ENCODE results near the gene BCL7A. TPM values are rescaled to one million over a fixed set of nuclear protein-coding genes. Genes with fewer than 3 reads are reported as not detected.
A peak's percentile ranks its signal among the peaks of the same experiment; 100 is the strongest.

The BCL7A gene
- total RNA-seq, 1 donor from 2014 or later = 41.4 TPM

- H3K27ac Mint-ChIP-seq = peak overlapping the region; percentile 9
- H3K27me3 Mint-ChIP-seq = no peaks in the 10 kb centered on the region
- intact Hi-C loops (cut with micrococcal nuclease) = no loop called here
- no peak for TF ChIP-seq CTCF (IDR thresholded peaks at IDR 0.05)
- ChIA-PET POLR2A (interaction anchor here (1.2 to 2.2 kb wide), 2 partner anchors 10 to 17 kb away, joined by 8 read pairs; partner anchors contain the start of gene MLXIP), CTCF (no interaction called here)
- ATAC-seq (ENCODE audit: low read depth) (no peak), DNase-seq (no peak)
- H3K9me3 Mint-ChIP-seq = no peaks in the 10 kb centered on the region
- peaks cover 48% of the 10 kb centered on the region for H3K4me1 Mint-ChIP-seq
- peaks cover 3% of the 10 kb centered on the region for H3K36me3 Mint-ChIP-seq (ENCODE audit: low read depth)
- H3K4me3 Mint-ChIP-seq = no peak overlapping the region
These were observed 74.3 kb downstream of the BCL7A start for GRCh38 chr12:122096014-122096413.

- ChIA-PET CTCF (interaction anchor here (1.6 kb wide), 1 partner anchor 8 kb away, joined by 9 read pairs; no protein-coding TSS in a partner anchor), POLR2A (interaction anchor here (0.7 to 2.2 kb wide), 3 partner anchors 14 to 18 kb away, joined by 4 to 8 read pairs (median 6); partner anchors contain the start of gene MLXIP)
- peaks cover 3% of the 10 kb centered on the region for H3K36me3 Mint-ChIP-seq (ENCODE audit: low read depth)
- peaks cover 48% of the 10 kb centered on the region for H3K4me1 Mint-ChIP-seq
- no peaks in the 10 kb centered on the region for H3K9me3 Mint-ChIP-seq
- no peak overlapping the region for H3K27ac Mint-ChIP-seq
- DNase-seq (no peak), ATAC-seq (ENCODE audit: low read depth) (no peak)
- TF ChIP-seq CTCF (IDR thresholded peaks at IDR 0.05) = no peak
- H3K4me3 Mint-ChIP-seq = no peak overlapping the region
- intact Hi-C loops (cut with micrococcal nuclease) = no loop called here
- H3K27me3 Mint-ChIP-seq = no peaks in the 10 kb centered on the region
These were observed 75.0 kb downstream of the BCL7A start for GRCh38 chr12:122096591-122097149.

- ChIA-PET POLR2A (interaction anchor here (1.5 kb wide), 1 partner anchor 15 kb away, joined by 6 read pairs; no protein-coding TSS in a partner anchor), CTCF (interaction anchor here (1.6 kb wide), 1 partner anchor 9 kb away, joined by 9 read pairs; no protein-coding TSS in a partner anchor)
- no peaks in the 10 kb centered on the region for H3K9me3 Mint-ChIP-seq
- no peak overlapping the region for H3K27ac Mint-ChIP-seq
- no peak overlapping the region for H3K4me3 Mint-ChIP-seq
- peaks cover 50% of the 10 kb centered on the region for H3K4me1 Mint-ChIP-seq
- intact Hi-C loops (cut with micrococcal nuclease) = no loop called here
- DNase-seq = no peak
- H3K27me3 Mint-ChIP-seq = no peaks in the 10 kb centered on the region
- TF ChIP-seq CTCF (IDR thresholded peaks at IDR 0.05) = no peak
- ATAC-seq (ENCODE audit: low read depth) = no peak
- peaks cover 3% of the 10 kb centered on the region for H3K36me3 Mint-ChIP-seq (ENCODE audit: low read depth)
These were observed 75.9 kb downstream of the BCL7A start for GRCh38 chr12:122097584-122097926.

GRCh38 chr12:122097927-122098756, 76.5 kb downstream of the BCL7A start:
- H3K27me3 Mint-ChIP-seq = no peaks in the 10 kb centered on the region
- ChIA-PET CTCF (interaction anchor here (0.6 to 1.6 kb wide), 2 partner anchors 9 to 95 kb away, joined by 3 to 9 read pairs; no protein-coding TSS in a partner anchor), POLR2A (interaction anchor here (0.8 to 1.5 kb wide), 2 partner anchors 10 to 16 kb away, joined by 3 to 6 read pairs; no protein-coding TSS in a partner anchor)
- no peaks in the 10 kb centered on the region for H3K9me3 Mint-ChIP-seq
- H3K27ac Mint-ChIP-seq = peak overlapping the region; percentile 25
- peaks cover 3% of the 10 kb centered on the region for H3K36me3 Mint-ChIP-seq (ENCODE audit: low read depth)
- no peak overlapping the region for H3K4me3 Mint-ChIP-seq
- H3K4me1 Mint-ChIP-seq = peaks cover 50% of the 10 kb centered on the region
- TF ChIP-seq CTCF (IDR thresholded peaks at IDR 0.05) = no peak
- DNase-seq = no peak
- ATAC-seq (ENCODE audit: low read depth) = no peak
- intact Hi-C loops (cut with micrococcal nuclease) = no loop called here

GRCh38 chr12:122099280-122099749, 77.6 kb downstream of the BCL7A start:
- ATAC-seq (ENCODE audit: low read depth) = peak; percentile 42
- Mint-ChIP-seq H3K4me3 (peak overlapping the region; percentile 24), H3K36me3 (ENCODE audit: low read depth) (peaks cover 3% of the 10 kb centered on the region), H3K4me1 (peaks cover 53% of the 10 kb centered on the region), H3K27ac (peak overlapping the region; percentile 73), H3K9me3 (no peaks in the 10 kb centered on the region), H3K27me3 (no peaks in the 10 kb centered on the region)
- ChIA-PET POLR2A (interaction anchor here (0.8 kb wide), 2 partner anchors 11 kb away, joined by 3 read pairs; no protein-coding TSS in a partner anchor), CTCF (no interaction called here)
- no peak for DNase-seq
- TF ChIP-seq CTCF (IDR thresholded peaks at IDR 0.05) = no peak
- intact Hi-C loops (cut with micrococcal nuclease) = no loop called here

Data from activated B cell treated with CpG ODN at 0.5 μM for 24 hours (primary cell).